Measurements from ENCODE around the gene ARID3C.

Gene ARID3C

GRCh38 chr9:34572092-34572491 lies 56.8 kb downstream of the ARID3C start:
- no peak overlapping the region for H3K27ac ChIP-seq (ENCODE audit: extremely low read depth, low read depth, low read length)

DNA sequence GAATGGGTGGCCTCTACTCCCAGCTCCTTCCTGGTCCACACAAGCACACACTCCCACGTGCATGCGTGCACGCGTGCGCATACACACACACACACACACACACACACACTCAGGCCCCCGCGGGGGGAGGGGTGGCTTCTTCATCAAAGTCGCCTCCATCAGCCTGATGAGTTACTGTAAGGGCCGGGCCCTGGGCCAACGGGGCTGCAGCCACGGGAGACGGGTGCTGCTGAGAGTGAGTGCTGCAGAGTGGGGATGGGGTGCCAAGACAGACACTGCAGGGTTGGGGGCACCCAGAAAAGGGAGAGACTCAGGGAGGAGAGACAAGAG lies 57.4 kb downstream of the ARID3C start:
- Histone ChIP-seq H3K4me3 (ENCODE audit: low read depth, low read length) (no peak overlapping the region), H3K27ac (ENCODE audit: extremely low read depth, low read depth, low read length) (no peak overlapping the region), H3K36me3 (ENCODE audit: control insufficient read depth in 2 of 2, insufficient read depth in 1 of 2, low read length in 2 of 2) (no peaks in the 10 kb centered on the region), H3K4me1 (ENCODE audit: control insufficient read depth, insufficient read depth, low read length) (no peaks in the 10 kb centered on the region), H3K9me3 (ENCODE audit: control insufficient read depth, insufficient read depth, low read depth, low read length) (no peaks in the 10 kb centered on the region)
- ChIA-PET POLR2A (interaction anchor here (0.5 kb wide), 1 partner anchor 158 kb away, joined by 3 read pairs; no protein-coding TSS in a partner anchor), CTCF (interaction anchor here (0.8 to 3.7 kb wide), 3 partner anchors 8 to 20 kb away, joined by 4 to 26 read pairs (median 5); no protein-coding TSS in a partner anchor)
- peak; percentile 42 for TF ChIP-seq ZSCAN4 (tag by site-specific recombination; IDR thresholded peaks at IDR 0.05)
- TF ChIP-seq ZBTB48 (tag by site-specific recombination; IDR thresholded peaks at IDR 0.05), result no peak
- TF ChIP-seq PBX3 (CRISPR knock-in tag; IDR thresholded peaks at IDR 0.05), result no peak

More at GRCh38 chr9:34572092-34572491, 56.8 kb downstream of the ARID3C start:
- TF ChIP-seq ZNF670 (tag by site-specific recombination; IDR thresholded peaks at IDR 0.05; ENCODE audit: low read depth) (no peak), IKZF3 (tag by site-specific recombination; IDR thresholded peaks at IDR 0.05) (no peak), HOXD13 (CRISPR knock-in tag; IDR thresholded peaks at IDR 0.05; ENCODE audit: borderline replicate concordance) (no peak), ZNF10 (tag by site-specific recombination; IDR thresholded peaks at IDR 0.05) (no peak)
- CTCF ChIA-PET, result no interaction called here
- no peaks in the 10 kb centered on the region for H3K9me3 ChIP-seq (ENCODE audit: control insufficient read depth, insufficient read depth, low read depth, low read length)
- POLR2A ChIA-PET, result no interaction called here
- no peaks in the 10 kb centered on the region for H3K36me3 ChIP-seq (ENCODE audit: control insufficient read depth in 2 of 2, insufficient read depth in 1 of 2, low read length in 2 of 2)
- H3K4me1 ChIP-seq (ENCODE audit: control insufficient read depth, insufficient read depth, low read length), result no peaks in the 10 kb centered on the region
- no peak overlapping the region for H3K4me3 ChIP-seq (ENCODE audit: low read depth, low read length)
